Fibroblast of the conjunctiva (primary cell): Measurements from ENCODE around the gene BDH1.
"Not testable (repeated sequence)": the region's sequence is repeated elsewhere in the genome, so short reads cannot be mapped to it uniquely, and the experiment has no call there.

Source experiments
- DNase-seq: peaks from one replicate; pipeline ENCODE4 v3.0.0-alpha.2; 2010; ENCODE audit warnings: low read depth

Gene BDH1

DNA sequence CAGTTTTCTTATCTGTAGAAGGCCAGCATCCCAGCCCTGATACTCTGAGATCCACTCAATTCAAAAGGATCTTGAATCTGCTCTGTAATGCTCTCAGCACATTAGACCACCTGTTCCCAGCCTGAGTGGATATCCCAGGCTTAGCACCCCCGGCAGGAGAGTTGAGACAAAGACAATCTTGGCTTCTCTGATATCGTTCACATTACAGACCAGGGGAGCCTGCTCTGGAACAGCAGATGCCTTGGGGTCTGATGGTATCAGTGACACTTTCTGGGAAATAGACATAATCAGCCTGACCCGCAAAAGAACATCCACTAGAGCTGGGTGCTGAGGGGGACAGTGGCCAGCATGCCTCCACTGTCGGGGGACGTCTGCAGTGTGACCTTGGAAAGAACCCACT, 70.6 kb downstream of the BDH1 start:
- DNase-seq: no peak

DNA sequence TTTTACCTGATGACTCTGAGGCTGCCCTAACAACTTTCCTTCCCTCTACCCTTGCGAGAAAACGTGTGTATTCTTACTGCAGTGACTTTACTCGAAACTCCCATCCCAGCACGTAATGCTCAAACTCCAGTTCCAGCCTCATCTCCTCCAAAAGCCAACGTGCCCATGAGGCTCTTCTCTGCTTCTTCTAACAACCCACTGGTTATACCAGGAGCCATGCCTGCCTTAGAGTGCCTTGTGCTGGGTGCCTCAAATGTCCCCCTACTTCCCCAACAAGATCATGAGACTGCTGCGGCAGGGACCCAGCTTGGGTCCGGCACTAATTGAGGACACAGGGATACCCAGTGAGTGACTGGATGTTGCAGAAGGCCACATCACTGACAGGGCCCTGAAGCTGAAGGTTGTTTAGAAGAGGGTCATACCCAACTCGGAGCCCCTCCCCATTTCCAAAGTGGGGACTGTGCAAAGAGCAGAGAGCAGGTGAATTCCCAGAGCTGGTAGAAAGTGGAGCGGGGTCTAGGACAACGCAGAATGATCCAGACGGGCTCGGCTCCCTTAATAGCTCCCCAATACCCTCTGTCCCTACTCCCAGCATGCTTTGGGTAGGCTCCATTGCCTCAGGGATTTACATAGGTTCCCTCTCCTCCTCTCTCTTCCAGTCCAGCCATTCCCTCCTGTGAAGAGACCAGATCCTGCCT, 71.4 kb downstream of the BDH1 start:
- no peak for DNase-seq

GRCh38 chr3:197482001-197482400, 73.8 kb downstream of the BDH1 start:
- no peak for DNase-seq

DNA sequence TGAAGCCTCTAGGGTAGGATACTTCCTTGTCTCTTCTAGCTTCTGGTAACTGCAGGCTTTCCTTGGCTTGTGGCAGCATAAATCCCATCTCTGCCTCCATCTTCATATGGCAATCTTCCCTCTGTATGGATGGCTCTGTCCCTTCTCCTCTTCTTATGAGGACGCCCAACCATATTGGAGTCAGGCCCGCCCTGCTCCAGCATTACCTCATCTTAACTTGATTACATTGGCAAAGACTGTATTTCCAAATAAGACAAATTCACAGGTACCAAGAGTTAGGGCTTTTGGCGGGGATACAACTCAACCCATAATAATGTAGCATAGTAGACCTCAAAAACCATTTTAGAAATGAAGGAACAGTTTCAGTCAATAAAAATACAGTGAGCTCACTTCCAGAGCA, 75.4 kb downstream of the BDH1 start:
- DNase-seq: no peak

- no peak for DNase-seq
Observed at GRCh38 chr3:197478746-197479668, 76.8 kb downstream of the BDH1 start.

DNA sequence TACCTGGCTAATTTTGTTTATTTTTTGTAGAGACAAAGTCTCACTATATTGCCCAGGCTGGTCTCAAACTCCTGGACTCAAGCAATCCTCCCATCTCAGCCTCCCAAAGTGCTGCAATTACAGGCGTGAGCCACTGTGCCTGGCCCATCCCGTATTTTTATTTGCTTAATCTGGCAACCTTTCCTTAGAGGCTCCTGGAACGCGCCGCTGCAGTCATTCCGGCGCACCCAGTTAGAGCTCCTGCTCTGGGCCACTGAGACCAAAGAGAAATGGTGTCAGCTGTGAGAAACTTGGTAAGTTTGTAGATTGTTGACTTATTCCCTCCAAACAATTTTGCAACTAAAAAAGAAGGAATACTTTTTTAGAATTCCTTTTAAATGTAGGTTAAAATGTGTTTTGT, 78.0 kb downstream of the BDH1 start:
- not testable (repeated sequence) for DNase-seq

DNA sequence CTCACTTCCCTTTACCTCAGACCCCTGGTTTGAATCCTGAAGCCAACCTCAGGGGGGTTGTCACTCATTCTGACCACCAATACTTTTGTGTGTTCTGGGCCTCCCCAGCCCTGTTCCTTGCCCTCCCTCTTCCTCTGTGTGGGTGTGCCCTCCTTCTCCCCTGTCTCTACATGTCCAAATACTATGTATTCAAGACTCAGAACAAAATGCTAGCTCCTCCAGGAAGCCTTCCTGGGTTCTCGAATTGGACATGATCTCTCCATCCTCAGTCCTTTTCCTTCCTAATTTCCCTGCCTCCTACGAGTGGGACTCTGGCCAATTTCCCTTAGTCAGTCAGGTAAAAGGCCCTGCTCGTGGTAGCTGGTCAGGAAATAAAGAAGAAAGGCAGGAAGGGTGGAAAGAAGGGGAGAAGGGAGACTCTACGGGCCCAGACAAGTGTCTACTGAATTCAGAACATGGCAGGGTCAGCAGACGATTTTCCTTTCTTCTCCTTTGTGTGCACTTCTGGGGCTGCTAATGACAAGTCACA, 79.7 kb downstream of the BDH1 start:
- DNase-seq: no peak

DNA sequence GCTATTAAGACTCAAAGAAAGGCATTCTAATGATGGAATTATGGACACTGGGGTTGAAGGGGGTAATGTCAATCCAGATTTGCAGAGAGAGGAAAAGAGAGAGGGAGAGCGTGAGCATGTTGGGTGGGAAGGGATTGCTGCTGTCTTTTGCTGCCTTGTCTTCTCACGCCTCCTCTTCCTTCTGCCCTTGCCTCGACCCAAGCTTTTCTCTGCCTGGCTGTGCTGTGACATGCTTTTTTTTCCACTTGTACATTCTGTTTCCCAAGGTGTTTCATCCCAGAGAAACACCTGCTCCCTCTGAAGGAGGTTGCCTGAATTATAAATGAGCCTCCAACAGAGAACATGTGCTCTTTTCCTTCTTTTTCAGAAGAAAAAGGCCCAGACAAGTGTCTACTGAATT, 80.3 kb downstream of the BDH1 start:
- DNase-seq: no peak

DNA sequence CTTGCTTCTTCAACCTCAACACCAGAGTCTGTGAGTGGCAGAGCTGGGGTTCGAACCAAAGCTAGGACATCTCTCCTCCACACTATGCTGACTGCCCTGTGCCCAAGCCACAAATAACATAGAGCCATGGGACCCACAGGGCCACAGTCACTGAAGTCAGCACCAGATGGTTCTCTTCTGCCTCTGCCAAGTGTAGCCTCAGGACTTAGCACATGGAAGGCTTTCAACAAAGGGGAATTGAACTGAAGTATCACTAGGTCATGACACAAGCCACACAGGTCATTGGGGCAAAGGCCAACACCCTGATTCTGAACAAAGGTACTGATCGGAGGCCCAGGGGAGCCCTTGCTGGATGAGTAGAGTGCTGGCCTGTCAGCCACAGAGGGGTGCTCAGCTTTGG, 83.6 kb downstream of the BDH1 start:
- no peak for DNase-seq

DNA sequence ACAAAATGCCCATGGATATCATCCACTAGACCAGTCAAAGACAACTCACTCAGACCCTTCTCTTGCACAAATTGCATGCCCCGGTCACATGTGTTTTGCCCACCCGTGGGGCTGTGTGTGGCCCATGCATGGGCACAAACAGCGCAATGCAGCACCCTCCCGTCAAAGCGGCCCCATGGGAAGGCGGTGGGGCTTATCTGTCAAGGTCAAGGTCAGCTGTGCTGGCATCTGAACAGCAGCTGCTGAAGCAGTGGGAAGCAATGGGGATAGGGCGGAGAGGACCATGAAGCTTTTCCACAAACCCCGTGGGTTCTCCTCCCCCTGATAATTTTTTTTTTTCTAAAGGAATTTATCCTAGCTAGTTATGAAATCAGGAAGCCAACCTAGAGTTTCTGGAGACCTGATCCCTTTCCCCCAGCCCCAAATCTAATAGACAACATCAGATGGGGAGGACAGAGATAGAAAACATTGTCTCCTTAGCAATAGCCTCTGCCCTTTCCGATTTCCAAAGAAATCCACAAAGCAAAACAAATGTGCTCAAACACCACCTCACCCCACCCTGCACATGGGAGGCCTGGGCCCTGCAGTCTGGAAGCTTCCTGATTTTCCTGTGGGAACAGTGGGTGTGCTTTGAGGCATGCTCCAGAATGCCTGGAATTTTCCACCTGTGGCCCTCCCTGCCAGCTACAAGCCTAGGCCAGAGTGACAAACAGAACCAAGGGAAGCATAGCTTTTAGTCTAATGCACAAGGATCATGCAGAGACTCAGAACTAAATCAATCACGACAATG, 84.4 kb downstream of the BDH1 start:
- no peak for DNase-seq

DNA sequence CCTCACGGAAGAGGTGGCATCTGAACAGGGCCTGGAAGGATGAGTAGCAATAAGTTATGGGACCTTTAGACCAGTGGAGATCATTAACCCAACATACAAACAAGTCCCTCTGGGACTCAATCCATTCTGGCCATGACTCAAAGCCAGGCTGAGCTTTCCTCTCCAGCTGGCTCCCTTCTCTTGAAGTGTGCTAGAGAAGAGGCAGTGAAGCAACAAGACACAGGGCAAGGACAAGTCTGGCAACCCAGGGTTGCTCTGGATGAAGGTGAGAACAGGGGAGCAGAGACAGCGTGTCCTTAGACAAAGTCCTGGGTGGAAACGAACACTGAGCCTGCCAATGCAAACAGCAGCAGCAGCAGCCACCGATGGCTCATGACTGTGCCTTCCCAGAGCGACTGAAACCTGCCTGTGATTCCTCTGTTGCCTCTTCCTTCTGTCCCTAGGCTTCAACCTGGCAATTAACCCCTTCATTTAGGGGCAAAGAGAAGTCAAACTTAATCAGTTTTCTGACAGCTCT, 86.8 kb downstream of the BDH1 start:
- no peak for DNase-seq

DNA sequence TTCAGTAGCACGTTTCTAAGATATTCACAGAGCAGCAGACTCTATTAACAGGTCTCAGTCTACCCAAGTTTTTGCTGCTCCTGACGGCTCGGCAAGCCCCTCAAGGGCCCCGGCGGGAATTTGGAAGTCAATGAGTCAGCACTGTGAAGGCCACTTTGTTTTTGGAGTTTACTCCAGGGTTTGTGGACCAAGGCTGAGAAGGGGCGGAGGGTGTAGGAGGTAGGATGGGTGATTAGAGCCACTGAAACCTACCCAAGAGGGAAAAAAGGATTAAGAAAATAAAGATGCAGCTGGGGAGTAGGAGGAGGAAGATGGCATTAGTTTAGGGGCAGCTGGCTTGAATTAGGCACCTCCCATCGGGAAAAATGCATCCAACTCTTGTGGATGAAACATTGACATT, 87.6 kb downstream of the BDH1 start:
- DNase-seq: no peak

DNA sequence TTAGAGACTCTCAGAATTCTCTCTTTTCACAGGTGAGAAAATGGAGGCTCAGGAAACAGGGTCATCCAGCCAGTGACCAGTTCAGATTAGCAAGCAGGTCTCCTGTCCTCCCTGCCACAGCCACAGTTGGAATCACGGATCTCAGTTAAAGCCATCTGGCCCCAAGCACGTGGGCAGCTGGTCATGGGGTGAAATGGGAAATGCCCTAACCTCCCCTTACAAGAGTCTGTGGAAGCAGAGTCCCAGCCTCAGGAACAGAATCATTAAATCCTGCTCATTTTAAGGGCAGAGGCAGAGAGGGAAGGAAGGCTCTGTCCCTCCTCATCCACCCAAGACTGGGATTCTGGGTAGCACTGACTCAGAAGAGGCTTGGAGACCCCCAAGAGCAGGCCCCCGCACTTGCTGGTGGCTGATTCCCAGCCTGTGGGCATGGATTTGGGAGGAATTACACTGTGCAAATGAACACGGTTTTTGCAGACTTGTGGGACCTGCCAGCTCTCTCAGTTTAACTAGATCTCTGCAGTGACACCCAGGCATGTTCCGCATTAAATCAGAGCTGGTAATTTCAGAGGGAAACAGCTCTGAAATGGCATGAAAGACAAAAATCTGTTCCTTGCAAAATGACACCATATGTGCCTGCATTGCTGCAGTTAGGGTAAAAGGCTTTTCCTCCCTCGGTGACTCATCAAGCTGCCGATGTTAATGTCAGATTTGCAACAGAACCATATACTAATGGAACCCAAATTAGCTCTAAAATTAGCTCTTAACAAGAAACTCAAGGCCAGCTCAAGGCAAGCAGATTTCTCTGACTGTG, 89.0 kb downstream of the BDH1 start:
- DNase-seq: no peak

DNA sequence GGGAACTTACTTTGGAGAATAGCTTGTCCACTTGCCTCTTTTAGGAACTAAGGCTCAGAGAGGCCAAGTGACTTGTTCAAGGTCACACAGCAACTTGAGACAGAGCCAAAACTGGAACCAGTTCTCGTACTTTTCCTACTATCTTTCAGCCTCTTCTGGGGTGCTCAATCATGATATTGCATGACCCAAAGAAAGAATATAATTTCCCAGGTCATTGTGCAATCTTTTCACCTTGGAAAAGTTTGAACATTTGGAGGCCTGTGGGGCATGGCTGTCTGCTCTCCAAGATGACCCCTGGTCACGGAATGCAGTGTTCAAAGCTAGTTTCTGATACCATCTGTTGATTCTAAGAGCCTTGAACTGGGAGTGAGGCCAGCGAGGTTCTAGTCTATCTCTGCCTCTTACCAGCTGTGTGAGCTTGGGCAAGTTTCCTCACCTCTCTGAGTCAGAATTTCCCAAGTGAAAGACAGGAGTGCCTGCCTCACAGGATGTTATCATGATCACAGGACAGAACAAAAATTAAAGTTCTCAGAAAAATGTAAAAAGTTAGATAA, 89.7 kb downstream of the BDH1 start:
- peak; percentile 30 for DNase-seq

- DNase-seq: no peak
Observed at GRCh38 chr3:197465197-197465995, 90.4 kb downstream of the BDH1 start.

DNA sequence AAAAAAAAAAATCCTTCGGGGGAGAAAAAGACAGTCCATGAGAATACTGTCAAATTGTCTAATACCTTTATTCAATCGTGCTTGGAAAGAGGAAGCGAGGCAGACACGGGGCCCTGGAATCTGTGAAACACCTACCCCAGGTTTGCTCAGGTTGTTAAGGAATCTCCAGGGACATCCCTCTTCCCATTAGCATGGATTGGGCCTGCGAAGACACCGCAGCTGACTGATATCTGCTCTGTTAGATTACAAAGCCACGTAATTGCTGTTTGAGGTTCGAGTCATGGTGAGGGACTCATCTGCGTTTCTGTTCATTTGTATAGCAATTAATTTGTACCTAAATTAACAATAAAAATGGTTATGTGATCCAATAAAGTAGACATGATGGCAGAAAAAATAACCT, 91.0 kb downstream of the BDH1 start:
- no peak for DNase-seq

- DNase-seq: no peak
Observed at GRCh38 chr3:197463279-197463678, 92.5 kb downstream of the BDH1 start.

DNA sequence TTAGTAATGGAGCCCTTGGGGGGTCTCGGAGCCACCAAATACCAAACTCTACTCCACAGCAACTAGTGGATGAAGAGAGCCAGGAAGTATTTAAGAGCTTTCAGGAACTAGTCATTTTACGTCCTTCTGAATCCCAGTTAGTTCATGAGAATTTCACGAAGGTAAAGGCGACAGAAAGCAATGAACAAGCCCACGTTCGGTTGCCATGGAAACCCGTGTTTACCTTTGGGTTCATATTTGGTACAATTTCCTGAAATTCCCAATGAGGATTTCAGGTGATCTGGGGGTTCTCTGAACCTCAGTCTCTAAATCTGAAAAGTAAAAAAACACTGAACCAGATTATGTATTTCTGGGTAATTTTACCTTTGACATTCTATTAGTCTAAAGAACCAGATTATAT, 93.0 kb downstream of the BDH1 start:
- DNase-seq: no peak

- DNase-seq: no peak
Observed at GRCh38 chr3:197460639-197461038, 95.1 kb downstream of the BDH1 start.

- DNase-seq: no peak
Observed at GRCh38 chr3:197460002-197460401, 95.8 kb downstream of the BDH1 start.
